Measurements from ENCODE around the gene GALNT16. TPM values are rescaled to one million over a fixed set of nuclear protein-coding genes. Genes with fewer than 3 reads are reported as not detected.

Gene GALNT16
- total and polyA plus RNA-seq, 3 donors from 2014 or later, result 5.6 to 11.1 (median 6.3) TPM

DNA sequence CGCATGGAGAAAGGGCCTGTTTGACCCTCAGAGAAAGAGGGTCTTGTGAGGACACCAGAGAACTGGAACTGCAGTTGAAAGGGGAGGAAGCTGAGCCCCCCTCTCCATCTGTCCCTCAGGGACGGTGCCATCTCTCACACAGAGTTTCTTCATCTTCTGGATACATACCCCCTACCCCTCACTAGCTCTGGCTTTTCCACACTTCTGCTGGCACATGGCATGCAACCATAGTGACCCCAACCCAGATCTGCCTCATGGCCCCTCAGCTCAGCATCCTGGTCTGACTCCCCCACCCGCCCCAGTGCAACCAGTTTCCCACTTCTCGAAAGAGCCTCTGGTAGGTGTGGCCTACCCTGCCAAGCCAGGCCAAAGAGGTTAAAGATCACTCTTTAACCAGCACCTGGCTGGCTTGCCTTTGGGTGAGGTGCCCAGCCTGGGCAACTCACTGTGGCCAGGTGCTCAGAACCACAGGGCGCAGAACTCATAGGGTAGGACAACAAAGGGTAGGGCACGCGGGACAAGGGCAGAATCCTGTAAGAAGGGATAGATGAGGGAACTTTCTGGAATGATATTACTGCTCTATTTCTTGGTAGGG lies 25.8 kb downstream of the GALNT16 start:
- H3K27ac ChIP-seq, result no peak overlapping the region
- H3K36me3 ChIP-seq (ENCODE audit: low read depth, missing control alignments), result no peaks in the 10 kb centered on the region
- WGBS, 2 donors, result 77 to 88% methylated on average over 7 of the region's 7 CpGs
- no peak for DNase-seq
- no peak overlapping the region for H3K4me3 ChIP-seq
- TF ChIP-seq, protein P1, sequence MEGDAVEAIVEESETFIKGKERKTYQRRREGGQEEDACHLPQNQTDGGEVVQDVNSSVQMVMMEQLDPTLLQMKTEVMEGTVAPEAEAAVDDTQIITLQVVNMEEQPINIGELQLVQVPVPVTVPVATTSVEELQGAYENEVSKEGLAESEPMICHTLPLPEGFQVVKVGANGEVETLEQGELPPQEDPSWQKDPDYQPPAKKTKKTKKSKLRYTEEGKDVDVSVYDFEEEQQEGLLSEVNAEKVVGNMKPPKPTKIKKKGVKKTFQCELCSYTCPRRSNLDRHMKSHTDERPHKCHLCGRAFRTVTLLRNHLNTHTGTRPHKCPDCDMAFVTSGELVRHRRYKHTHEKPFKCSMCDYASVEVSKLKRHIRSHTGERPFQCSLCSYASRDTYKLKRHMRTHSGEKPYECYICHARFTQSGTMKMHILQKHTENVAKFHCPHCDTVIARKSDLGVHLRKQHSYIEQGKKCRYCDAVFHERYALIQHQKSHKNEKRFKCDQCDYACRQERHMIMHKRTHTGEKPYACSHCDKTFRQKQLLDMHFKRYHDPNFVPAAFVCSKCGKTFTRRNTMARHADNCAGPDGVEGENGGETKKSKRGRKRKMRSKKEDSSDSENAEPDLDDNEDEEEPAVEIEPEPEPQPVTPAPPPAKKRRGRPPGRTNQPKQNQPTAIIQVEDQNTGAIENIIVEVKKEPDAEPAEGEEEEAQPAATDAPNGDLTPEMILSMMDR (IDR thresholded peaks at IDR 0.05), result no peak
- no peak for TF ChIP-seq POLR2A (IDR thresholded peaks at IDR 0.05)
- H3K9me3 ChIP-seq, result no peaks in the 10 kb centered on the region
- H3K27me3 ChIP-seq, result no peaks in the 10 kb centered on the region
- intact Hi-C loops (cut with DNase I; ENCODE audit: low total_unique reads), result no loop called here
- peaks cover 6% of the 10 kb centered on the region for H3K4me1 ChIP-seq

GRCh38 chr14:69287098-69288010 lies 27.4 kb downstream of the GALNT16 start:
- Histone ChIP-seq H3K9me3 (no peaks in the 10 kb centered on the region), H3K27me3 (no peaks in the 10 kb centered on the region), H3K27ac (peak overlapping the region in 1 of 2 donors; percentile 50), H3K4me3 (no peak overlapping the region), H3K4me1 (peaks cover 8% of the 10 kb centered on the region), H3K36me3 (ENCODE audit: low read depth, missing control alignments) (no peaks in the 10 kb centered on the region)
- 58% methylated on average over 9 of the region's 9 CpGs for WGBS, 2 donors
- DNase-seq, result no peak
- TF ChIP-seq, protein P1 (IDR thresholded peaks at IDR 0.05), result no peak
- TF ChIP-seq POLR2A (IDR thresholded peaks at IDR 0.05), result no peak
- intact Hi-C loops (cut with DNase I; ENCODE audit: low total_unique reads), result no loop called here

GRCh38 chr14:69288011-69288771 lies 28.2 kb downstream of the GALNT16 start:
- H3K4me3 ChIP-seq, result no peak overlapping the region
- WGBS, 2 donors, result 67 to 73% methylated on average over 8 of the region's 8 CpGs
- intact Hi-C loops (cut with DNase I; ENCODE audit: low total_unique reads), result no loop called here
- H3K4me1 ChIP-seq, result peaks cover 8% of the 10 kb centered on the region
- H3K27ac ChIP-seq, result peak overlapping the region in 1 of 2 donors; percentile 50
- H3K9me3 ChIP-seq, result no peaks in the 10 kb centered on the region
- DNase-seq, result peak; percentile 48
- no peaks in the 10 kb centered on the region for H3K27me3 ChIP-seq
- no peak for TF ChIP-seq POLR2A (IDR thresholded peaks at IDR 0.05)
- TF ChIP-seq, protein P1 (IDR thresholded peaks at IDR 0.05), result peak; percentile 15 to 30 (median 22)
- H3K36me3 ChIP-seq (ENCODE audit: low read depth, missing control alignments), result no peaks in the 10 kb centered on the region

GRCh38 chr14:69288956-69289705 lies 29.2 kb downstream of the GALNT16 start:
- no peak overlapping the region for H3K4me3 ChIP-seq
- 93 to 96% methylated on average over 9 of the region's 9 CpGs for WGBS, 2 donors
- TF ChIP-seq, protein P1 (IDR thresholded peaks at IDR 0.05), result no peak
- no peaks in the 10 kb centered on the region for H3K36me3 ChIP-seq (ENCODE audit: low read depth, missing control alignments)
- no peaks in the 10 kb centered on the region for H3K9me3 ChIP-seq
- peak overlapping the region in 1 of 2 donors; percentile 53 for H3K27ac ChIP-seq
- intact Hi-C loops (cut with DNase I; ENCODE audit: low total_unique reads), result no loop called here
- no peaks in the 10 kb centered on the region for H3K27me3 ChIP-seq
- no peak for DNase-seq
- H3K4me1 ChIP-seq, result peaks cover 8% of the 10 kb centered on the region
